Heart left ventricle (tissue), 13 donors: ENCODE data around the gene DNAJC19.
"Not testable (repeated sequence)": the region's sequence is repeated elsewhere in the genome, so short reads cannot be mapped to it uniquely, and the experiment has no call there.

Experiments used
- CTCF ChIP-seq, 12 donors: fragments of 200-600 bp; sonication (generic) in 4 of 12; IDR thresholded peaks; one replicate each; pipeline versions ENCODE4 v1.5.0 to v1.8.0; 2018 to 2022; ENCODE audit warnings: antibody characterized with exemption in 12 of 12, mild to moderate bottlenecking in 5 of 12
- POLR2A ChIP-seq, 2 donors: fragments of 450-650 bp; IDR thresholded peaks; one replicate each; pipeline ENCODE4 v1.6.1; 2017; ENCODE audit warnings: antibody characterized with exemption in 2 of 2, mild to moderate bottlenecking in 2 of 2, moderate library complexity in 2 of 2
- donor health status: ischemic (EF 13 %, LVEDD 7.1; RV severe dilation, severe dysfunction).
- donor health status: DM: no; HTN: yes; CAD: no.
- donor health status: DM: no; HTN: no; CAD: no.
- donor health status: ischemic (EF 25% LVEDD 6.9; RV normal size, moderate dysfunction).
- donor health status: ischemic (EF 25% LVEDD 5.7; RV mildly dilated, moderate dysfunction).
- donor health status: ischemic (EF 35%, LVEDD 5.7; RV mildly dilated, moderate dysfunction).
- donor health status: nonischemic (EF 11% LVEDD 7.7; RV severe dilation, severe dysfunction).
- donor health status: DM: yes; HTN: yes; CAD: no.
- donor health status: PGD.
- donor health status: ischemic (EF 29% LVEDD 5.4; RV normal size, mild dysfunction).
- donor health status: nonischemic (EF 23%, LVEDD 6.1; RV moderate dilation, normal function).

GRCh38 chr3:181002331-181002730, 12.8 kb upstream of the DNAJC19 start:
- TF ChIP-seq CTCF, POLR2A (IDR thresholded peaks at IDR 0.05): not testable (repeated sequence)
